Muscle layer of duodenum (tissue), 2 donors: Measurements from ENCODE around the gene HAPLN1.

Experiments
- H3K27ac ChIP-seq: one replicate; pipeline ENCODE4 v1.7.0; 2013; ENCODE audit warnings: mild to moderate bottlenecking, low read length
- H3K27me3 ChIP-seq: one replicate; pipeline ENCODE4 v1.7.0; 2013; ENCODE audit warnings: low read depth, mild to moderate bottlenecking, control low read depth, low read length
- H3K36me3 ChIP-seq, 2 donors: one replicate each; pipeline ENCODE4 v1.7.0; 2013; ENCODE audit warnings: low read length in 2 of 2, control low read depth in 1 of 2, mild to moderate bottlenecking in 1 of 2; ENCODE audit not compliant: insufficient read depth in 2 of 2, control insufficient read depth in 1 of 2
- H3K4me1 ChIP-seq, 2 donors: one replicate each; pipeline ENCODE4 v1.7.0; 2013; ENCODE audit warnings: low read length in 2 of 2, mild to moderate bottlenecking in 2 of 2, control low read depth in 1 of 2, moderate library complexity in 1 of 2; ENCODE audit not compliant: insufficient read depth in 2 of 2, control insufficient read depth in 1 of 2
- H3K4me3 ChIP-seq, 2 donors: one replicate each; pipeline ENCODE4 v1.7.0; 2013; ENCODE audit warnings: low read length in 2 of 2, low read depth in 1 of 2, mild to moderate bottlenecking in 1 of 2
- H3K9me3 ChIP-seq, 2 donors: one replicate each; pipeline ENCODE4 v1.7.0; 2013; ENCODE audit warnings: low read length in 2 of 2, control low read depth in 1 of 2, mild to moderate bottlenecking in 1 of 2; ENCODE audit not compliant: control insufficient read depth in 1 of 2
- donor health status: healthy.

HAPLN1 gene

DNA sequence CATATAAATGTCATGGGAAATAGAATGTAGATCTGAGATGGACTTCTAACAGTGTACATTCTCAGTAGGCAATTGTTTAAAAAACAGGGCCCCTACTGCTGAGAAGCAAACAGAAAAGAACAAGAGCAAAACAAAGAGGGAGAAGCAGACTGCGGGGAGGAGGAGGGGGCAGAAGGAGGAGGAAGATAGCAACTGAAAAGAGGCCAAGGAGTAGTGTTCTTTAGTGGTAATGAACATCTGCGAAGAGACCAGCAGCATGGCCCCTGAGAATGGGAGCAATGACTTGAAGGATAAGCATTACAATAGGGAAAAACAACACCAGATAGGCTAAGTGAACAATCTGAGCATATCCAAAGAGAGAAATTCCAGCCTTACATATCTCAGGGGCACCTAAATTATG is 36.8 kb downstream of the HAPLN1 start:
- H3K27ac ChIP-seq = no peak overlapping the region
- H3K4me3 ChIP-seq = no peak overlapping the region
- no peaks in the 10 kb centered on the region for H3K4me1 ChIP-seq
- no peaks in the 10 kb centered on the region for H3K27me3 ChIP-seq
- no peaks in the 10 kb centered on the region for H3K9me3 ChIP-seq
- no peaks in the 10 kb centered on the region for H3K36me3 ChIP-seq

- no peak overlapping the region for H3K27ac ChIP-seq
- no peaks in the 10 kb centered on the region for H3K36me3 ChIP-seq
- no peaks in the 10 kb centered on the region for H3K9me3 ChIP-seq
- H3K4me3 ChIP-seq = no peak overlapping the region
- H3K27me3 ChIP-seq = no peaks in the 10 kb centered on the region
- no peaks in the 10 kb centered on the region for H3K4me1 ChIP-seq
Observed at GRCh38 chr5:83672646-83673045, 48.0 kb downstream of the HAPLN1 start.

DNA sequence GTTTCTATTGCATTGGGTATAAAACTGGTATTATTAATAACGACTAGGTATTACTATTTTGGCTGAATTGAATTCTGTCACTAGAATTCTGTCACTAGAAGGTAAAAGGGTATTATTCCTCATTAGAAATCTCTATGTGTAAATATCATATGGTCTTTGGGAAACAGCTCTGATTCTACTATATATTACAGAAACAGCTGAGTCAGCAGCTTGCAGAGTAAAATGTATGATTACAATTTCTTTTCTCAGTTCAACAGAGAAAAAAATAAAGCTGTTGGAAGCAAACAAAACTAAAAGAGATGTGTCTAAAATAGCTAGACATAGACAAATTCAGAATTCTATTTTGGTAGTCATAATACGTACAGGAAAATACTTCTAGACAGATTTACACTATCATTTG is 48.5 kb downstream of the HAPLN1 start:
- H3K4me1 ChIP-seq = no peaks in the 10 kb centered on the region
- H3K36me3 ChIP-seq = no peaks in the 10 kb centered on the region
- no peaks in the 10 kb centered on the region for H3K9me3 ChIP-seq
- H3K27me3 ChIP-seq = no peaks in the 10 kb centered on the region
- no peak overlapping the region for H3K27ac ChIP-seq
- H3K4me3 ChIP-seq = no peak overlapping the region

DNA sequence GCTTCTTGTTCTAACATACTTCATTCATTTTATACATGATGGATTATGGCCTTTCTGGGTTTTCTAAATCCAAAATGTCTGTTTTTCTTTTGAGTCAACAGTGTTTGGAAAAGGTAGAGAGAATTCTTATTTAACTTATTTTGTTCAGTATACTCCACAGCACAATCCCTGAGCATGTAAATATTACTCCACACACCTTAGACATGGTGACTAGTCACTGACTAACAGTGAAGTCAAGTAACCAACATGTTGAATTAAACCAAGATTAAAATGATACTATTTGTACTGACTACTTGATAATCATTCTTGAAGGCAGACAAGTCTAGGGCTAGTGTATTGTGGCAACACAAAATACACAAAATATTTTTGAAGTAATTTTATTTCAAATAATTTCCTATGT is 55.0 kb downstream of the HAPLN1 start:
- Histone ChIP-seq H3K4me1 (no peaks in the 10 kb centered on the region), H3K27me3 (no peaks in the 10 kb centered on the region), H3K27ac (no peak overlapping the region), H3K9me3 (no peaks in the 10 kb centered on the region), H3K4me3 (no peak overlapping the region), H3K36me3 (no peaks in the 10 kb centered on the region)

- Histone ChIP-seq H3K27me3 (no peaks in the 10 kb centered on the region), H3K36me3 (no peaks in the 10 kb centered on the region), H3K27ac (no peak overlapping the region), H3K4me3 (no peak overlapping the region), H3K9me3 (no peaks in the 10 kb centered on the region), H3K4me1 (no peaks in the 10 kb centered on the region)
Observed at GRCh38 chr5:83662558-83662957, 58.1 kb downstream of the HAPLN1 start.

- Histone ChIP-seq H3K4me3 (no peak overlapping the region), H3K4me1 (no peaks in the 10 kb centered on the region), H3K27ac (no peak overlapping the region), H3K27me3 (no peaks in the 10 kb centered on the region), H3K9me3 (no peaks in the 10 kb centered on the region), H3K36me3 (no peaks in the 10 kb centered on the region)
Observed at GRCh38 chr5:83657807-83658525, 62.7 kb downstream of the HAPLN1 start.

GRCh38 chr5:83654427-83654994 is 66.1 kb downstream of the HAPLN1 start:
- Histone ChIP-seq H3K4me1 (no peaks in the 10 kb centered on the region), H3K4me3 (no peak overlapping the region), H3K9me3 (no peaks in the 10 kb centered on the region), H3K27ac (no peak overlapping the region), H3K36me3 (no peaks in the 10 kb centered on the region), H3K27me3 (no peaks in the 10 kb centered on the region)

GRCh38 chr5:83653669-83654068 is 67.0 kb downstream of the HAPLN1 start:
- Histone ChIP-seq H3K27ac (no peak overlapping the region), H3K36me3 (no peaks in the 10 kb centered on the region), H3K4me1 (no peaks in the 10 kb centered on the region), H3K4me3 (no peak overlapping the region), H3K9me3 (no peaks in the 10 kb centered on the region), H3K27me3 (no peaks in the 10 kb centered on the region)

DNA sequence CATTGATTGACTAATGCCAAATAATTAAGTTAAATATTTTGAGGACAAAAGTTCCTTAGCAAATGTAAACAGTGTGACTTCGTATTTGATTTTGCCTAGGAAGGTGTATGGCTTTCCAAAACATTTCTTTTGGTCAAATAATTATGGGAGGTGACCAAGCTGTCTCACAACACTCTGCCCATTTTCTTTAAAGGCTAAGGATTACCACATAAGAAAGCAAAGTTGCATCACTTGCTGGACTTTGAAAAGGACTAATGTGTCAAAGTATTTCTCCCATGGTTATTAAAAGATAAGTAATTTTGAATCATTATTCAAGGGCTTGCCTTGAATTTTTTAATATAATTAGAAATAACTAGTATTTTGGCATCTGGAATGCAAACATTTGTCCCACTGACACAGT is 74.7 kb downstream of the HAPLN1 start:
- Histone ChIP-seq H3K36me3 (no peaks in the 10 kb centered on the region), H3K9me3 (no peaks in the 10 kb centered on the region), H3K27ac (no peak overlapping the region), H3K4me1 (no peaks in the 10 kb centered on the region), H3K4me3 (no peak overlapping the region), H3K27me3 (no peaks in the 10 kb centered on the region)

DNA sequence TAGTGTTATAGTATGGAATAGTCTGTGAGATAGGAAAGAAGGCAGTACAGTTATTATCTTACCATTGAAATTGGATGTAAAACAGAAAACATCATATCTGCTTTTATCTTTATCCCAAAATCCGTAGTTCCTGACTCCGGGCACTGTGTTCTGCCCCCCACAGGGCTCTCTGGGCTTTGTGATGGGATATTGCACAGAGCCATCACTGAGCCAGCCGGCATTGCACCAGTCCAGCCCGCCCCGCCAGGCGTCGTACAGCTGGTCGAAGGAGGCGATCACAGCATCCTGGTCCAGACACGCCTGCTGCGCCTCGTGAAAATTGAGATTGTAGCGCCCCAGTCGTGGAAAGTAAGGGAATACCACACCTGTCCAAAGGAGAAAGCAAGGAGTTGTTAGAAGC is 76.4 kb downstream of the HAPLN1 start:
- H3K27me3 ChIP-seq = no peaks in the 10 kb centered on the region
- no peak overlapping the region for H3K4me3 ChIP-seq

DNA sequence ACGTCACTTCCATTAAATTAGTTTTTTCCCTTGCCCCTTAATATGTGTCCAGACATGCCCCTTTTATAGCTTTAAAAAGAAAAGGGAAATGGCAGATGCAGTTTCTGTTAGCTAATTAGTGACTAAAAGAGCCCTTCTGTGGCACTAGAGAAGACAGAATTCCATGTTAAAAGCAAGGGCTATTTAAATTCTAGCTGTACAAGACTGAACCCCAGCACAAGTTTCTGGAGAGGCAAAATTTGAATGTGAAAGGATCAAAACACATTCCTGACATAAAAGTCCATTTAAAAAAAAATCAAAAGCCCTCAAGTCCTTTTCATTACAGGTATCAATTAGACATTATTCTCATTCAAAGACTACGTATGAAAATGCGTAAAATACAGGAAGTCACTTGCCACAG is 78.7 kb downstream of the HAPLN1 start:
- Histone ChIP-seq H3K4me3 (no peak overlapping the region), H3K27ac (no peak overlapping the region), H3K36me3 (no peaks in the 10 kb centered on the region), H3K4me1 (no peaks in the 10 kb centered on the region), H3K27me3 (no peaks in the 10 kb centered on the region), H3K9me3 (no peaks in the 10 kb centered on the region)

More for the DNA sequence above, 76.4 kb downstream of the HAPLN1 start:
- no peaks in the 10 kb centered on the region for H3K36me3 ChIP-seq
- no peaks in the 10 kb centered on the region for H3K4me1 ChIP-seq
- H3K27ac ChIP-seq = no peak overlapping the region
- H3K9me3 ChIP-seq = no peaks in the 10 kb centered on the region

DNA sequence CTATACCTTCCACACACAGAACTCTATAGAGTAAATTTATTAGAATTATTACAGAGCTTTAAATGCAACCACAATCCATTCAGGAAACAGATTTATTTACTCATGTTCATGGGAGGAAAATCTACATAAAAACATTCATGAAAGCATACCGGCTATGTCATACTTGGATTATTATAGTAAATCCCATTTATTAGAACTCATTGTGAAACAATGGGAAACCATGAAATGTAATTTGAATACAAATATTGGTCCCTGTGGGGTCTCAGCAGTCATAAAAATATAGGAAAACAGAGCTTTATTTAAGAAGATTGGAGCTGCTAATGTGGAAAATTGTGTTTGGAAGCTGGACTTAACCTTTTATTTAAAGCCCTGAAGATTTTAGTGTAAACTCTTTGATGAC is 80.7 kb downstream of the HAPLN1 start:
- H3K27me3 ChIP-seq = no peaks in the 10 kb centered on the region
- no peaks in the 10 kb centered on the region for H3K36me3 ChIP-seq
- H3K4me3 ChIP-seq = no peak overlapping the region
- H3K27ac ChIP-seq = no peak overlapping the region
- no peaks in the 10 kb centered on the region for H3K9me3 ChIP-seq
- H3K4me1 ChIP-seq = no peaks in the 10 kb centered on the region
